Embryonic facial prominence (tissue), 1 donor: Measurements from ENCODE around the gene BCAR3.

Experiments used
- DNase-seq: peaks from one replicate; pipeline ENCODE4 v3.0.0-alpha.2; 2016; ENCODE audit errors: extremely low spot score

Gene BCAR3

DNA sequence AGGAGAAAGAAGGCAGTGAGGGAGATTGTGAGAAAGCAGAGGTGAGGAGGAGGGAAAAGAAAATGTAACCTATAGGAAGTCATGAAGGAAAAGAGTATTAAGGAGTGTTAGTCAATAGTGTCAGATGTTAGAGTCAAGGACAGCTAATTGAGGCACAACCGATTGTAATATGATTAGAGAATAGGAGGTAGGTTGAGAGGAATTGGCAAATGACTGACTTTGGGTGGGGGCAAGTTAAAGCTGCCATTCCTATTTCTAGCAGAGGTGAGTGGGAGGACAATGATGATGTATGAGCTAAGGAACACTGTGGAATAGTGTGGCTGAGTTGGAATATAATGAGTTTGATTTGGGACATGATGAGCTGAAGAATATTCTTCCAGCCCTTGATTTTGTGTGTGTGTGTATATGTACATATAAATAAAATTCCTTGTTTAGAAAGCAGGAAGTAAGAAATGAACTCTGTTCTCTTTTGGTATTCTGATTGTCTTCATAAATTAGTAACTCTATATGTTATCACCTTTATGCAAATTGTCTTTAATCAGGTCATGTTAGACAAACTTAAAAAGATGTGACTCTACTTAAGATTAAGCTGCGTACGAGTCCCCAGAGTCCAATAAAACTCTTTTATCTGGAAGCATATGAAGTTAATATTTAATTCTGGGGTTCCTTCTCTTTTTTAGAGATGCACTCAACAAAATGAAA lies 135.3 kb downstream of the BCAR3 start:
- DNase-seq: no peak

DNA sequence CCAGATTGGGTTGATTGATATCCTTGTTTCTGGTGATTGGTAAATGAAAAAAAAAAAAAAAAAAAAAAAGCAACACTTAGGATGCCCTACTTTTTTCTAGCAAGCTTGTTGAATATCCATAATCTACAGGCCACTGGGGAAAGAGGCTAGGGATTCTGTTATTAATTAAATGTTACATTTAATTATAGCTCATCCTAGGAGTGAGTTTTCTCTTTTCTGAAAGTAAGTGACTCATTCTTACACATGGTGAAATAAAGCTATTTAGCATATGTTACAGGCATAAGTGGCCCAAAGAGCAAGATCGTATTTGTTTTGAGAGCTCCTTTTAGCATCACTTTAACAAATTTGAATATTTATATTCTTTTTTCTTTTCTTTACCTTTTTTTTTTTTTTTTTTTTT lies 139.2 kb downstream of the BCAR3 start:
- DNase-seq: no peak

DNA sequence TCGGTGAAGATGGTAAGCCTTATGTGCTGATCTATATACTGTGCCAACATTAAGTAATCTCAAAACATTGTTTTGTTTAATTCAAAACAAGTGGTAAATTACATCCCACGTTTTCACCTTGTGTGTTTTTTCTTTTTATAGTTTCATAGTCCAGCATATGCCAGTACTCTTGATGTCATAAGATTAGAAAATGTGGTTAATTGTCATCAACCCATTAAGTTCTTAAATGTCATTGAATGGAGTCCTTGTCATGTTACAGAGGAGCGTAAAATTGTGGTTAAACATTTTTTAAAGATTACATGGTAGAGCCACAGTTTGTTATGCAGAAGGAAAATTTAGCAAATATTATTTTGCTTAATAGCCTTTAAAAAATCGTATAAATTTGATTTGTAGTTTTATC lies 140.6 kb downstream of the BCAR3 start:
- no peak for DNase-seq

DNA sequence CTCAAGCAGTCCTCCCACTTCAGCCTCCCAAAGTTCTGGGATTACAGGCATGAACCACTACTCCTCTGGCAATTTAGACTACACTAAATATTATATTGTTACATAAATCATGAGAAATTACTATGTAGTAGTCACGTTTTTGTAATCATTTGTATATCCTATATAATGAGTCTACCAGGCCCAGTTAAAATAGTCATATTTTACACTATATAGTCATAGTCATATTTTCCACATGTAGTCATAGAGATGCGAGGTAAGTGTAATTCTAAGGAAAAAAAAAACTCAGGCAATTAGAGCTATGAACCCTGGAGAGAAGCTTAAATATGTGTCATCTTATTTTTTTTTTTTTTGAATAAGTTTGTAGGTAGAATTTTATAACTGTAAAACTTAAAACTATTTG lies 143.7 kb downstream of the BCAR3 start:
- DNase-seq: no peak

DNA sequence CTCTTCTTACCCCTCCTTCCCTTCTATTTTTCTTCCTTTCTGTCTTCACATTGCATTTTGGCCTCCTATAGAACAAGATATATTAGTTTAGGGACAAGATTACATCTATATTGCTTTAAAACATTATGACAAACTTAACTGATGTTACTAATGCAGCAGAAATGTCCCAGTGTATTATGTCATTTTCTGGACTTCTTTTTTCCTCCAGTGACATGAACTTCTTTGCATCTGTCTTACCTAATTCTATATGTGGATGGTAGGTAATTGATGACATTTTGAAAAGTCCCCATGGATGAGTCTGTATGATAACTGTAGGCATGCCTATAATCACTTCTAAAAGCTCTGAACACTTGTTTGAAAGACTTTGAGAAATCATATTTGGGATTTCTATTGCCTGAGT lies 144.2 kb downstream of the BCAR3 start:
- no peak for DNase-seq

DNA sequence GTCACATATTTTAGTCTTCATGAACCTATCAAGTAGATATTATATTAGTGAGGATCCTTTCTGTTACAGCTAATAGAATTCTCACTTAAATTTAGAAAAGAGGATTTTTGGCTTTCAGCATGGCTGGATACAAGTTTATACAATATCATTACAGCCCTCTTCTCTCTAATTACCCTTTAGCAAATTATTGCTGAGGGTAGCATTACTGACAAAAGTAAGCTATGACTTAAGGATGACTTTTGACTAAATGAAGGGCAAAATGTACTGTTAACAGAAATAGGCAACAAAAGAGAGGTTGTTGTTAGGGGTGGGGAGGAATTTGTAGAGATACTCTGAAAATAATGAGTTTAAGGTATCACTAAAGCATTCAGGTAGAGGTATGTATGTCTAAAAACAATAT lies 148.0 kb downstream of the BCAR3 start:
- DNase-seq: no peak

DNA sequence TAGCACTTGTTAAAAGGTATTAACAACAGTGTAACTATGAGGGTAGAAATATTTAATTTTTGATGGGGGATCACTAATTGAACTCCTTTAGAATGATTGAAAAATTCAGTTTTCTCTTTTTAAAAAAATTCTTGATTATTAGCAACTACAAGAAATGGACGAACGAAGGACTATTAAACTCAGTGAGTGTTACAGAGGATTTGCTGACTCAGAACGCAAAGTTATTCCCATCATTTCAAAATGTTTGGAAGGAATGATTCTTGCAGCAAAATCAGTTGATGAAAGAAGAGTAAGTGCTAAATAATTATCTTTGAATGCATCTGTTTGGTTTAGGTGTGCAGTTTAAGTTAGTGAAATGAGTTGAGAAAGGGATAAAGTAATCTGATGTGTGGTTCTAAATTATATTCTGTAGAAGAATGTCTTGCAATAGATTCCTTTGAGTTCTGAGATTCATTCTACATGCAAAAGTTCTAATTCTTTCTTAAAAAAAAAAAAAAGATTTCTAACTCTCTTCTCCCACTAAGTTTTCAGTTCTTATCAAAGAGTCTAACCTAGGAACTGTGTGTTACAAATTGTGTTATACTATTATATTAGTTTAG lies 148.8 kb downstream of the BCAR3 start:
- DNase-seq: no peak

DNA sequence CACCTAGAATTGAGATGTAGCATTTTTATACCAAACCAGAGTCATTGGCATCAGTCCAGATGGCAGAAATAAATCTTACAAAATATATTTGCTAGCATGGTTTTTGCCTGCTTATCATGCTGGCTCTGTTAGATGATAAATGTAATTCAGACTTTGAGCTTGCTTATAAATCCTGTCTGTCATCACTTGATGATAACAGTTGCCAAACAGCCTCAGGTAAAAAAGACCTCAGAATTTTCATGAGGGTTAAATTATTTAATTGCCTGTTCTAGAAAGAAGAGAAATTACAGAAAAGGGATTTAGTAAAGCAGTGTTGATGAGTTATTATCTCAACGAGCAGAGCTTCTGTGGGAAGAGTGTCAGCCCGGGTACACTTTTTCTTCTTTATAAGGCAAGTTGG lies 150.4 kb downstream of the BCAR3 start:
- no peak for DNase-seq

DNA sequence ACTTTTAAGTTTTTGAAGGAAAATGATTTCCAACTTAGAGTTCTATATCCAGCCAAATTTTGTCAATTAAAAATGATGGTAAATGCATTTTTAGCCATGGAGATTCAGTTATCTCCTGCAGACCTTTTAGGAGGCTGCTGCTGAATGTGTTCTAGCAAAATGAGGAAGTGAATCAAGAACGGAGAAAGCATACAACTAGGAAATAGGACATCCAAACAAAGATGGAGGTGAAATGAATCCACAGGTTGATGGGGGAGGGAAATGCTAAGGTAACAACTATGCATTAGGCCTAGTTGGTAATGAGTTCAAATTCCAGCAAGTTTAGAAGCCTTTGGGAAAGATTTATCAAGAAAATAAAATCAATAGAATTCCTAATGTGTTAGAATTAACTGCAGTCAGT lies 153.2 kb downstream of the BCAR3 start:
- no peak for DNase-seq

DNA sequence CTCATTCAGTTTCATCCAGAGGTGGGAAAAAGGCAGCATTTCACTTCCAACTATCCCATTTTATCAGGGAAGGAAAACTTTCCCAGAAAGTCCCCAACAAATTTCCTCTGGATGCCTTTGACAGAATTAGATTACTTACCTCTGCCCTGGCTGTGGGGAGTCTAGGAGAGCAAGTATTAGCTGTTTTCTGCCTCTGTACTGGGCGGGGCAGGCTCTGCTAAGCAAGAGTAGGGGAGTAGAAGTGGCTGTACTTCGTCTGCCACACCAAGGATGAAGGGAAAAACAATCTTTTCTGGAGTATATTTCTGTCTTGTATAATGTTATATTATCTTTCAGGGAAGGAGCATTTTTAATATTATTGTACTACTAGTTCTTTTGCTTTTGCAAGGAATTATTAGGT lies 155.2 kb downstream of the BCAR3 start:
- no peak for DNase-seq

DNA sequence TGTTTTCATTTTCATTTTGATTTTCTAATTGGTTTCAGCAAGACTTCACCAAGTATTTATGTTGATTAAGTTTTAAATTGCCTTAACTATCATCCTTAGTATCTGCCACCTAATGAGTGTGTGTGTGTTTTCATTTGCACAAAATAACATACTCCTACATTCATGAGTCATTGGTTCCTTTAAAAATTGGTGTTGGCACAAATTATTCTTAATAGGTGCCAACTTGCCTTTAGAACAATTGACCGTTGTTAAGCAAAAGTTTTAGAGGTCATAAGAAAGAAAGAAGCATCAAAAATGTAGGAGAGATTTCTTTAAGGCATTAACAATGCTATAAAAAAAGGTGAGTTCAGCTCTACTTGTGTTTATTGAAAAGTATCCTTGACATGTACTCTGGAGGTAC lies 156.2 kb downstream of the BCAR3 start:
- no peak for DNase-seq

DNA sequence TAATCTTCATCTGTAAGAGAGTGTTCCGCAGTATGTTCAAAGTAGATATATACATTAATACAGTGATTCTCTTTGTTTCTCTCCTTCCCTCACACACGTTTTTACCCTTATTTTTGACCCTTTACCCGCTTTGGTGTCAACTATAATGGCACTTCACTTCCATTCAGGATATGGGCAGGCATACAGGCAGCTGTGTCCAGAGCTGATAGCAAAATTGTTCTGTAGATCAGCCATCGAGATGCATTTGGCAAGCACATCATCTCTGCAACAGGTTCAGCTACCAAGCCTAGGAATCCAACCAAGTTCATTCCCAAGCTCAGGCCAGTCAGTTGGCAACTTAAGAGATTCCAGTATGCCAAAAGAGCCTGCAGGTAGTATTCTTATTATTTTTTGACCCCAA lies 158.9 kb downstream of the BCAR3 start:
- DNase-seq: no peak

DNA sequence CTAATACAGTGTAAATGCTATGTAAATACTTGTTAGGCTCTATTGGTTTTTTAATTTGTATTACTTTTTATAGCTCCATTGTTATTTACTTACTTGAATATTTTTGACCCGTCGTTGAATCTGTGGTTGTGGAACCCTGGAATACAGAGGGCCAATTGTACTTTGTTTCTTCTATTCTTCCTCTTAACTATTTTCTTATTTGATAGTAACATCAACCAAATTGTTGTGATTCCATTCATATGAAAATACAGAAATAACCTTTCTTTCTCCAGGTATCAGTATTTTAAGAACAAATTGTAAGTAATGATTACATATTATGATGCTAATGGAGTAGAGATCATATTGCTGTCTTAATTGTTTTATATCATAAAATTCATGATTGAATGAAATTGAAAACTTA lies 160.0 kb downstream of the BCAR3 start:
- no peak for DNase-seq

DNA sequence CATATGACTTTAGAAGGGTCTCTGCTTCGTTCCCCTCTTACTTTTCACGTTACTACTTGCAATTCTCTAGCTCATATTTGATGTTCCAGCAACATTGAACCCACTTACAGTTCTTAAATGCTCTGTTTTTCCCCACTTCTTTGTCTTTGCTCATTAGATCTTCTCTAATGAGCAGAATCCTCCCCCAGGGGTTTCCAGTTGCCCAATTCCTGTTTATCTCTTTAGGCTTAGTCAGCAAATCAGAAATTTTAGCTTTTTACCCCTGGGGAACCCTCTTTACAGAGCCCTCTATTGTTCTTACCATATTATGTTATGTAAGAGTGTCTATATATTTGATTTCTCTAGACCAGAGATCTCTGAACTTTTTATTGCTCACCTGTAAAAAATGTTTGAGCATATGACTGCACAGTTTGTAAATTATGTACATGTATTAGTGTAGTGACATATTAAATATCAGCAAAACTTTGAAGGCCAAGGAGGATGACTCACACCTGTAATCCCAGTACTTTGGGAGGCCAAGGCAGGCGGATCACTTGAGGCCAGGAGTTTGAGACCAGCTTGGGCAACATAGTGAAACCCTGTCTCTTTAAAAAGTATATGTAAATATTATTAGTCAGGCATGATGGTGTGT lies 162.3 kb downstream of the BCAR3 start:
- no peak for DNase-seq

DNA sequence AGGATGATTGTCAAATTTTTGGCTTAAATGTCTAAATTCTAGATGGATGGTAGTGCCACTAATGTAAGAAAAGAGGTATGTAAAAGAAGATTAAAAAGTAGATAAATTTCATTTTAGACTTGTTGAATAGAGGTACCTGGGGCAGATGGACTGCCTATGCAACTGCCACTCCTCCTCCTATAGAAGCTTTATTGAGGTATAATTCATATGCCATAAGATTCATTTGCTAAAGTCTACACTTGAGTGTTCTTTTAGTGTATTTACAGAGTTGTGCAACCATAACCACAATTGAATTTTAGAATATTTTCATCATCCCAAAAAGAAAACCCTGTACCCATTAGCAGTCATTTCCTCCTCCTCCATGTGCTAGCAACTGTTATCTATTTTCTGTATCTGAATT lies 163.1 kb downstream of the BCAR3 start:
- no peak for DNase-seq

DNA sequence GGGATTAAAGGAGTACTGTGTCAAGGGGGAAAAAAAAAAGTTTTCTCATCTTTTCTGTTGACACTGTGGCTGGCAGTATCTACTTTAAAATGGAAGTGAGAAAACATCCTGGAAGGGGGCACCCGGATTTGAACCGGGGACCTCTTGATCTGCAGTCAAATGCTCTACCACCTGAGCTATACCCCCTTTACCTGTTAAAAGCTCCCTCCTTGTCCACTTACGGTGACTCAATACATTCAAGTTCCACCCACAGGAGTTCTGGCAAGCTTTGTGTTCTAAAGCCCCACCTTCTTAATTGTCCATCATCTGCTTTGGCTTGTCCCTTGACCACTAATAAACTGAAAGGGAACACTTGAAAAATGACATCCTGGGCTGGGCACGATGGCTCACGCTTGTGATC lies 165.5 kb downstream of the BCAR3 start:
- no peak for DNase-seq
